ENCODE measurements around the gene CEBPE.

DNA sequence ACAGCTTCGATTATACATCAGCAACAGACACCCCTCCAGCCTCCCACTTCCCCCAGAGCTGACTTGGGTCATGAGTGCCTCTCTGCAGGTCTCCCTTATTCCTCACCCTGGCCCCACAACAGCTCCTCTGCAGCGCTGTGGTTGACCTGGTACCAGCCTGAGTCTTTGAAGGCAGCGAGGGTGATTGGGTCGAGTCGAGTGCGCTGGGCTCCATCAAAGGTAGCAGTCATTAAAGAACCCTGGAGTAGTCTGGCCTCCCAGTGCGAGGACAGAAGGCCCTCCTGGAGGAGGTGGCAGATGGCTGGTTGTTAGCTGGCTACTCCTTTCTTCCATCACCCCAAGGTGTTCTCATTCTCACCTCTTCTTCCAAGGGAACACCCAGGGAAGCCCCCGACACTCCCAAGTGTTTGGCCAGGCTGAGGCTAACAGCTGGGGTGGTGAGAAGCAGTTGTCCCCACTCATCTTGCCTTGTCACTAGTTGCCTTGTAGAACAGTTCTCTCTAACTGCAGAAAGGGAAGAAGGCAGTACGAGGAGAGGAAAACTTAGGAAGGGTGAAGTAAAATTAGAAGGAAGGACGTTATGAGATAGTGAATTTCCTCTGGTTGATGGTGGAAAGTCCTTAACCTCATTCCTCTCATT, 16.9 kb downstream of the CEBPE start:
- TF ChIP-seq POLR2A (IDR thresholded peaks at IDR 0.05): no peak
- TF ChIP-seq, protein P1, sequence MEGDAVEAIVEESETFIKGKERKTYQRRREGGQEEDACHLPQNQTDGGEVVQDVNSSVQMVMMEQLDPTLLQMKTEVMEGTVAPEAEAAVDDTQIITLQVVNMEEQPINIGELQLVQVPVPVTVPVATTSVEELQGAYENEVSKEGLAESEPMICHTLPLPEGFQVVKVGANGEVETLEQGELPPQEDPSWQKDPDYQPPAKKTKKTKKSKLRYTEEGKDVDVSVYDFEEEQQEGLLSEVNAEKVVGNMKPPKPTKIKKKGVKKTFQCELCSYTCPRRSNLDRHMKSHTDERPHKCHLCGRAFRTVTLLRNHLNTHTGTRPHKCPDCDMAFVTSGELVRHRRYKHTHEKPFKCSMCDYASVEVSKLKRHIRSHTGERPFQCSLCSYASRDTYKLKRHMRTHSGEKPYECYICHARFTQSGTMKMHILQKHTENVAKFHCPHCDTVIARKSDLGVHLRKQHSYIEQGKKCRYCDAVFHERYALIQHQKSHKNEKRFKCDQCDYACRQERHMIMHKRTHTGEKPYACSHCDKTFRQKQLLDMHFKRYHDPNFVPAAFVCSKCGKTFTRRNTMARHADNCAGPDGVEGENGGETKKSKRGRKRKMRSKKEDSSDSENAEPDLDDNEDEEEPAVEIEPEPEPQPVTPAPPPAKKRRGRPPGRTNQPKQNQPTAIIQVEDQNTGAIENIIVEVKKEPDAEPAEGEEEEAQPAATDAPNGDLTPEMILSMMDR (IDR thresholded peaks at IDR 0.05): no peak

Measured in right lobe of liver (tissue), 4 donors.